MG63 (cell line): ENCODE data around the gene PTPRCAP. TPM values are rescaled to one million over a fixed set of nuclear protein-coding genes. Genes with fewer than 3 reads are reported as not detected.
"Not testable (repeated sequence)": the region's sequence is repeated elsewhere in the genome, so short reads cannot be mapped to it uniquely, and the experiment has no call there.

Experiments used
- DNase-seq: peaks from one replicate; pipeline ENCODE4 v3.0.0-alpha.2; 2020
- H3K27me3 ChIP-seq: fragments of 250-450 bp; sonication (Bioruptor Pico); 2 replicates; pipeline ENCODE4 v1.5.1; 2020; ENCODE audit warnings: mild to moderate bottlenecking, moderate library complexity
- H3K36me3 ChIP-seq: fragments of 250-450 bp; sonication (Bioruptor Pico); 2 replicates; pipeline ENCODE4 v1.5.1; 2020; ENCODE audit warnings: mild to moderate bottlenecking, moderate library complexity
- H3K4me3 ChIP-seq: fragments of 250-450 bp; sonication (Bioruptor Pico); 2 replicates; pipeline ENCODE4 v1.5.1; 2020; ENCODE audit warnings: mild to moderate bottlenecking, moderate library complexity
- H3K9me3 ChIP-seq: fragments of 250-450 bp; sonication (Bioruptor Pico); 2 replicates; pipeline ENCODE4 v1.5.1; 2020; ENCODE audit warnings: mild to moderate bottlenecking, moderate library complexity
- total RNA-seq: library from RNA; depleted of rRNA; stranded (reverse); fragments of >200 nt; shearing (Covaris generic); gene quantifications from 2 replicates; pipeline ENCODE4 v1.2.3, GENCODE V29; 2014; ENCODE audit warnings: low replicate concordance; rRNA removed

PTPRCAP gene, protein sequence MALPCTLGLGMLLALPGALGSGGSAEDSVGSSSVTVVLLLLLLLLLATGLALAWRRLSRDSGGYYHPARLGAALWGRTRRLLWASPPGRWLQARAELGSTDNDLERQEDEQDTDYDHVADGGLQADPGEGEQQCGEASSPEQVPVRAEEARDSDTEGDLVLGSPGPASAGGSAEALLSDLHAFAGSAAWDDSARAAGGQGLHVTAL
- total RNA-seq, result not detected in 2 replicates

DNA sequence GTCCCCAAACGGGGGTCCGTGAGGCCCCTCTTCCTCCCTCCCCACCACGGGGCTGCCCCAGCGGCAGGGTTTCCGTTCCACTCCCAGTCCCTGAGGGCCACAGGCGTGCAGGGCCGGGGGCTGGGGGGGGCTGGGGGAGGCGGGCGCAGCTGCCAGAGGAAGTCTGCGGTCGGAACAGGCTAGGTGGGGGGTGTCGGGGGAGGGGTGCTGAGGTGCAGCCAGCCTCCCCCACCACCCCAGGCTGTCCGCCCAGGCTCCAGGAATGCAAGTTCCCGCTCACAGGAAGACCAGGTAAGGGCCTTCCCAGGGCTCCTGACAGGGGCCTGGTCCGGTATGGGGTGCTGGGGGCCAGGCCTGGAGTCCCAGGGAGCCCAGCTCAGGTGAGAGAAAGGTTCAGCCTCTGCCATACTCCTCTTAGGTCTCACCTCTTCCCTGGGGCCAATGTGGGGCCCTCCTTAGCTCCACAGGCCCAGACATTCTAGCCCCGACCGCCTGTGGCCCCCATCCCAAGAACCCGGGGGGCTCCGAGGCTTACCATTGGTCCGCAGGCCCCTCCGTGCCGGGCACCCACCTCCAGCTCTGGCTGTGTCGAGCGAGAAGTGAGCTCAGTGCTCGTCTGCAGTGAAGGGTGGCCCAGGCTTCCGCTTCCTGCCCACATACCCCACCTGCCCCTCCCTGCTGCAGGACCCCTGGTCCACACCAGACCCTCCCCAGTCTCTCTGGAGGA, at the start of gene PTPRCAP:
Gene PTPRCAP (minus strand): TSS at position 601 of the 727 bp plus-strand sequence. CDS start 63 bp downstream, at position 538.
- Histone ChIP-seq H3K9me3 (no peaks in the 10 kb centered on the region), H3K36me3 (peaks cover 35% of the 10 kb centered on the region), H3K27me3 (no peaks in the 10 kb centered on the region), H3K4me3 (no peak within 1 kb of the TSS)
- no peak for DNase-seq

DNA sequence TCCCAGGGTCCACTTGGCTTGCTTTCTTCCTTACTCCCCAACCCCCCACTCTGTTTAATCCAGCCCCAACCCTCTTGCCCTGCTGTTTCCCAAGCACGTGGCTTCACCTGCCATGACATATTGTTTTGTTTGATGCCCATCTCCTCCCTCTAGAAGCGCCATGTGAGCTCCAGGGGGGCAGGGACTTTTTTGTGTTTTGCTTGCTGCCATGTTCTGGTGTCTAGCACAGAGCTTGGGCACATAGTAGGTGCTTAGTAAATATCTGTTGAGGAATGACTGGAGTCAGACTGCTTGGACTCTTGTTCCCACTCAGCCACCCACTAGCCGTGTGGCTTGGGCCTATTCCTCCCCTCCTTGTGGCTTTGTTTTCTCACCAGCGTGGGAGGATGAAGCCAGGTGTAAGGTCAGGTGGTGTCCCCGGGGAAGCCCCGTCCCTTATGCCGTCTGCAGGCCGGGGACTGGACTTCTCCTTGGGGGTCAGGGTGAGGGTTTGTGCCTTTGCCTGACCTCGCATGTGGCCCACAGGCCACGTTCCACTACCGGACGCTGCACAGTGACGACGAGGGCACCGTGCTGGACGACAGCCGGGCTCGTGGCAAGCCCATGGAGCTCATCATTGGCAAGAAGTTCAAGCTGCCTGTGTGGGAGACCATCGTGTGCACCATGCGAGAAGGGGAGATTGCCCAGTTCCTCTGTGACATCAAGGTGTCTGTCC, 49.2 kb upstream of the PTPRCAP start:
- no peak for DNase-seq
- H3K4me3 ChIP-seq, result no peak overlapping the region
- peaks cover 6% of the 10 kb centered on the region for H3K36me3 ChIP-seq
- H3K27me3 ChIP-seq, result no peaks in the 10 kb centered on the region
- no peaks in the 10 kb centered on the region for H3K9me3 ChIP-seq

DNA sequence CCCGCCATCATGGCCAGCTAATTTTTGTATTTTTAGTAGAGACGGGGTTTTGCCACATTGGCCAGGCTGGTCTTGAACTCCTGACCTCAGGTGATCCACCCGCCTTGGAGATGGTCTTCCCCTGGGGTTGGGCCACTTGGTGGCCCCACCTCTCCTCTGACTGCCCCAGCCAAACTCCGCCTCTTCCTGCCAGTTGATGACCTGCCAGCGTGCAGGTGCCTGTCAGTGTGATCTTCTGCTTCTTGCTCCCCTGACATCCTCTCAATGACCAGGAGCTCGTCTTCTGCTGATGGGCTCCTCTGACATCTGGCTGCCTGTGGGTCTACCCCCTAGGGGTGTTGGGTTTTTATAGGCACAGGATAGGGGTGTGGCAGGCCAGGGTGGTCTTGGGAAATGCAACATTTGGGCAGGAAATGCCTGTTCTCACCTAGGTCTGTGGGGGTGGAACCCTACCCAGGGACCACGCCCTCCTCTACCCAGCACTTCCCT, 48.4 kb upstream of the PTPRCAP start:
- not testable (repeated sequence) for H3K27me3 ChIP-seq, DNase-seq, H3K9me3 ChIP-seq, H3K36me3 ChIP-seq, H3K4me3 ChIP-seq

DNA sequence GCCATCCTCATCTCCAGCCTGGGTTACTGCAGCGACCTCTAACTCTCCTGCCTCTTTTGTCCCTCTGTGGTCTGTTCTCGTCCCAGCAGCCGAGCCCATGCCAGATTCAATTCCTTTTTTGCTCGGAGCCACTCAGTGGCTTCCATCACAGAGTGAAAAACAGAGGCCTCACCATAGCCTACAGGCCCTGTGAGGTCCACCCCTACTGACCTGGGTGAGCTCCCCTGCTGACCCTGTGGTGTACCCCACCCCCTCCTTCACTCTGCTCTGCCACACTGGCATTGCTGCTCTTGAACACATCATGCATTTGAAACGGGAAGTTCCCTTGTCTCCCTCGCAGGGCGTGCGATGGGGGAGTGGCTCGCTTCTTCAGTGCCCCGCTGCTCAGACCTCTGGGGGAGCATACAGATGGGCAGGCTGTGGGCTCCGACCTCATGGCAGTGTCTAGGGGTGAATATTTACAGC, 47.4 kb upstream of the PTPRCAP start:
- no peak for DNase-seq
- Histone ChIP-seq H3K36me3 (peaks cover 2% of the 10 kb centered on the region), H3K4me3 (no peak overlapping the region)

DNA sequence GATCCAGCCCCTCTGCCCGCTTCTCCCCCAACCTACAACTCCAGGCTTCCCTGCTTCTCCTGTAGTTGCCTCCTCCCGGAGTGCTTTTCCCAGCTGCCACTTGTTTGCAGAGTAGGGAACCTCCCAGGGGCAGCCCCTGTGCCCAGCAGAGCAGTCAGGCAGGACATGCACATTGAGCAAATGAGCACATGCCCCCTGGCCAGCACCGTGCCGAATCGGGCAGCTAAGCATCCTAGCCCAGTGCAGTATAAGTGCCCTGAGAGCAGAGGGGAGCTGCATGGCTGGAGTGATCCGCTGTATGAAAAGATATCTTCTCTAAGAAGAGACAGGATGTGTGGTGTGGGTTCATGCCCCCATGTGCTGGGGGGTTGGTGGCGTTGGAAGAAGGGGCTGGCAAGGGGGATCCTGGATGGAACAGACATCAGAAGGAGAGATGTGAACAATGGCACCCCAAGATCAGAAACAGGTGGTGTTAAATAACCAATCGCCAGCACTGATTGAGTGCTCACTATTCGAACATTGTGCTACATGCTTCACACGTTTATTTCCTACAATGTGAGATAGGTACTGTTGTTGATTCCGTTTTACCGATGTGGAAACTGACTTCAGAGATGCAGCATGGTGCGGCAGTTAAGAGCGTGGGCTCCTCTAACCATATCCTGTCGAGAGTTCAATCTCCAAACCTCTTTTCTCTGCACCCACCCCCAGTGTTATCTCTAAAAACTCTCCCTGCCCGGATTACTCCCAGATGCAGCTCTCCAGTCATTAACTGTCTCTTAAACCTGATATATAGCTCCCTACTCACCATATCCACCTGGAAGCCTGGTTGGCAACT, 46.6 kb upstream of the PTPRCAP start:
- Histone ChIP-seq H3K27me3 (no peaks in the 10 kb centered on the region), H3K4me3 (peak overlapping the region; percentile 62), H3K36me3 (peaks cover 2% of the 10 kb centered on the region), H3K9me3 (no peaks in the 10 kb centered on the region)
- no peak for DNase-seq

More for the DNA sequence above, 47.4 kb upstream of the PTPRCAP start:
- H3K9me3 ChIP-seq, result no peaks in the 10 kb centered on the region
- no peaks in the 10 kb centered on the region for H3K27me3 ChIP-seq

DNA sequence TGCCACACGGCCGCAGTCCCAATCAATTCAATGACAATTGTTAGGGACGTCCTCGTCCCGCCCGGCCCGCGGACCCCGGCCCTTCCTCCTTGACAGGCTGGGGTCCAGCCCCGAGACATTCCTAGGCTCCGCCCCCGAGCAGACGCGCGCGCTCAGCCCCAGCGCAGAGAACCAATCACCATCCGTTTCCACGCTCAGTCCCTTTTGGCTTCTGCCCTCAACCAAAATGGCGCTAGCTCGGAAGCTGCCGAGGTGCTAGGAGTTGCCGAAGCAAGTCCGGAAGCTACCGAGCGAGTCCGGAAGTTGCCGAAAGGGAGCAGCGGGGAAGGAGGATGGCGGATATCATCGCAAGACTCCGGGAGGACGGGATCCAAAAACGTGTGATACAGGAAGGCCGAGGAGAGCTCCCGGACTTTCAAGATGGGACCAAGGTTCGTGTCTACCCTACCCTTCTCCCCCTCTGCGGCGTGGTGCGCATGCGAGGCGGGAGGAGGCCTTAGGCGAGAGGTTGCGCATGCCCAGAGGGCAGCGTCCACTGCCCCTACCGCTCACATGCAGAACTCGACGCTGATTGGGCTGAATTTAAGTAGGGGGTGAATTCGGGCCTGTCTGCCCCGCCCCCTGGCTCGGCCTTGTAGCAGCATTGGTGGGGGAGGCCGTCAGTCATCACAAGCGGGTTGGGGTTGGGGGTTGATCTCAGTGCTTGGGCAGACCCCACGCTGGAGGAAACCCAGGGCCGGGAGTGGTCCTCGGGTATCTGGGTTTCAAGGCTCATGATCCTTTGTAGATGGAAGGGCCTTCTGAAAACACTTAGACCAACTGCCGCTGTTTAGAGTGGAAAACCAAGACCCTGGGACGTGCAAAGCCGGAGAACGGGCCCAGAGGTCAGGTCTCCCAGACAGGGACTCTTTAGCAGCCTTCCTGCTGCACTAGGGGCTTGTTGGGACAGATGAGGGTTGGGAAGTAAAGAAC, 45.6 kb upstream of the PTPRCAP start, which contains the start of gene AIP:
Gene AIP (plus strand): TSS at position 200 of the 972 bp plus-strand sequence. CDS start 133 bp downstream, at position 333.
- Histone ChIP-seq H3K4me3 (peak within 1 kb of the TSS; percentile 62), H3K27me3 (no peaks in the 10 kb centered on the region), H3K36me3 (peaks cover 2% of the 10 kb centered on the region), H3K9me3 (no peaks in the 10 kb centered on the region)
- peak; percentile 96 for DNase-seq

DNA sequence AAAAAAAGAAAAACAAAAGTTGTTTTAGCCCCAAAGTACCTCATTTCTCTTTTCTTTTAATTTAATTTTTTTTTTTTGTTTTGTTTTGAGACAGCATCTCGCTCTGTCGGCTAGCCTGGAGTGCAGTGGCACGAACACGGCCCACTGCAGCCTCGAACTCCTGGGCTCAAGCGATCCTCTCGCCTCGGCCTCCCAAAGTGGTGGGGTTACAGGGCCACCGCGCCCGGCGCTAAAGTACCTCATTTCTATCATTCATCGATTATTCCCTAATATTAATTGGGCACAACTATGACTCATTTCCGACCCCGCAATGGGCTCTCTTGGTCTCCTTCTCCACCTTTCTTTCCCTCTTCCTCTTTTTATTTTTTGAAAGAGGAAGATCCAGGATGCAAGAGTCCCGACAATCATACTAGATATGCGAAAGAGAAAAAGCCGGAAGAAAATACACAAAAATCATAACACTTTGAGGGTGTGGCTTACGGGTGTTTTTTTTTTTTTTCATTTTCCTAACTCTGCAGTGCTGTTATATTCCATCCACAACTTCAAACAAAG, 44.9 kb upstream of the PTPRCAP start:
- Histone ChIP-seq H3K36me3 (no peaks in the 10 kb centered on the region; the same call in none of the 2 replicates), H3K9me3 (no peaks in the 10 kb centered on the region), H3K27me3 (no peaks in the 10 kb centered on the region), H3K4me3 (peak overlapping the region; percentile 62)
- no peak for DNase-seq

DNA sequence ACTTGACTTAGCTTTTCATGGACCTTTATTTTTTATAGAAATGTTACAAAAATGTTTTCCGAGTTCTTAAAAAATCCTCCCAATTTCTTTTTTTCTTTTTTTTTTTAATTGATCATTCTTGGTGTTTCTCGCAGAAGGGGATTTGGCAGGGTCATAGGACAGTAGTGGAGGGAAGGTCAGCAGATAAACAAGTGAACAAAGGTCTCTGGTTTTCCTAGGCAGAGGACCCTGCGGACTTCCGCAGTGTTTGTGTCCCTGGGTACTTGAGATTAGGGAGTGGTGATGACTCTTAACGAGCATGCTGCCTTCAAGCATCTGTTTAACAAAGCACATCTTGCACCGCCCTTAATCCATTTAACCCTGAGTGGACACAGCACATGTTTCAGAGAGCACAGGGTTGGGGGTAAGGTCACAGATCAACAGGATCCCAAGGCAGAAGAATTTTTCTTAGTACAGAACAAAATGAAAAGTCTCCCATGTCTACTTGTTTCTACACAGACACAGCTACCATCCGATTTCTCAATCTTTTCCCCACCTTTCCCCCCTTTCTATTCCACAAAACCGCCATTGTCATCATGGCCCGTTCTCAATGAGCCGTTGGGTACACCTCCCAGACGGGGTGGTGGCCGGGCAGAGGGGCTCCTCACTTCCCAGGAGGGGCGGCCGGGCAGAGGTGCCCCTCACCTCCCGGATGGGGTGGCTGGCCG, 40.0 kb upstream of the PTPRCAP start:
- H3K9me3 ChIP-seq, H3K4me3 ChIP-seq, H3K36me3 ChIP-seq, H3K27me3 ChIP-seq, DNase-seq: not testable (repeated sequence)

DNA sequence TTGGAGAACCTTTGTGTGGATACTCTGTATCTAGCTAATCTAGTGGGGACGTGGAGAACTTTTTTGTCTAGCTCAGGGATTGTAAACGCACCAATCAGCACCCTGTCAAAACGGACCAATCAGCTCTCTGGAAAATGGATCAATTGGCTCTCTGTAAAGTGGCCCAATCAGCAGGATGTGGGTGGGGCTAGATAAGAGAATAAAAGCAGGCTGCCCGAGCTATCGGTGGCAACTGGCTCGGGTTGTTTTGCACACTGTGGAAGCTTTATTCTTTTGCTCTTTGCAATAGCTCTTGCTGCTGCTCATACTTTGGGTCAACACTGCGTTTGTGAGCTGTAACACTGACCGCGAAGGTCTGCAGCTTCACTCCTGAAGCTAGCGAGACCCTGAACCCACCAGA, 39.2 kb upstream of the PTPRCAP start:
- H3K36me3 ChIP-seq, DNase-seq, H3K27me3 ChIP-seq, H3K4me3 ChIP-seq, H3K9me3 ChIP-seq: not testable (repeated sequence)

DNA sequence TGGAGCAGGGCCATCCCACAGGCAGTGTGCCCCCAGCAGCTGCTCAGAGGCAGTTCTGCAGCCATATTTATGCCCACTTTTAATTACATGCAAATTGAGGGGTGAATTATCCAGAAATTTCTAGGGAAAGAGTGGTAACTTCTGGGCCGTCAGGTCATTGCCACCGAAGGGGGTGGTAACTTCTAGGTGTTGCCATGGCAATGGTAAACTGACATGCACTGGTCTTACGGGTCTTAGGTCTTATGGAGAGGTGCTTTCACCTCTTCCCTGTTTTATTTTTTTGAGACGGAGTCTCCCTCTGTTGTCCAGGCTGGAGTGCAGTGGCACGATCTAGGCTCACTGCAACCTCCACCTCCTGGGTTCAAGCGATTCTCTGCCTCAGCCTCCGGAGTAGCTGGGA, 35.4 kb upstream of the PTPRCAP start:
- Histone ChIP-seq H3K36me3 (no peaks in the 10 kb centered on the region), H3K27me3 (no peaks in the 10 kb centered on the region), H3K4me3 (no peak overlapping the region), H3K9me3 (no peaks in the 10 kb centered on the region)
- DNase-seq, result no peak

DNA sequence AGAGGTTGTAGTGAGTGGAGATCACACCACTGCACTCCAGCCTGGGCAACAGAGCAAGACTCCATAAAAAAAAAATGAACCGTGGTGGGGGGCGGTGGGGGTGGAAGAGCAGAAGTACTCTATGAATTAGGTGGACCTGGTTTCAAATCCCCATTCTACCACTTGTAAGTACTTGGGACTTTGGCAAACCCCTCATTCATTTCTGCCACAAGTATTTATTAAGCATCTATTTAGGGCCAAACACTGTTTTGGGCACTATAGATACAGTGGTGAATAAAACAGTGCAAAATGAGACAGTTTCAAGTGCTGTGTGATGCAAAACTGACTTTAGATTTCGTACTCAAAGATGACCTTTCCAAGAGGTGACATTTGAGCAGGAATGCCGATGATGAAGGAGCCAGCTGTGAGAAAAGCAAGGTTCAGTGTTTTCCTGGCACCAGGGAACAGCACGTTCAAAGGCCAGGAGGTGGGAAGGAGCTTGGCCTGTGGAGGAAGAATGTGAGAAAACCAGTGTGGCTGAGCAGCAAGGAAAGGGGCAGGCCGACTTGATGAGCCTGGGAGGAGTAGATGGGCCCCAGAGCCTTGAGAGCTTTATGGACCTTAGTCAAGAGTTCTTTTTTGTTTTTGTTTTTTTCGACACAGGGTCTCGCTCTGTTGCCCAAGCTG, 33.0 kb upstream of the PTPRCAP start:
- DNase-seq, result no peak
- H3K4me3 ChIP-seq, result no peak overlapping the region
- no peaks in the 10 kb centered on the region for H3K36me3 ChIP-seq
- no peaks in the 10 kb centered on the region for H3K9me3 ChIP-seq
- H3K27me3 ChIP-seq, result no peaks in the 10 kb centered on the region

DNA sequence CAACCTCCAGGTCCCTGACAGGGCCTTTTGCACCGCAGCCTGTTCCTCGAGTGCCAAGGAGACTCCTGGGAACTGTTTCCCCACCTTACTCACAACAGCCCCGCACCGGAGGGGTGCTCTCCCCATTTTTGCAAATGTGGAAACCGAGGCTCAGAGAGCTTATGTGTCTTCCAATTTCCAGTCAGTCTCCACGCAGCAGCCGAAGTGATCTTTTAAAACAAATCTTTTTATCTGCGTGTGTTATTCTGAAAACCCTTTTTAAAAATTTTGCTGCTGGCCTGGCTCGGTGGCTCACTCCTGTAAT, 32.0 kb upstream of the PTPRCAP start:
- no peaks in the 10 kb centered on the region for H3K9me3 ChIP-seq

DNA sequence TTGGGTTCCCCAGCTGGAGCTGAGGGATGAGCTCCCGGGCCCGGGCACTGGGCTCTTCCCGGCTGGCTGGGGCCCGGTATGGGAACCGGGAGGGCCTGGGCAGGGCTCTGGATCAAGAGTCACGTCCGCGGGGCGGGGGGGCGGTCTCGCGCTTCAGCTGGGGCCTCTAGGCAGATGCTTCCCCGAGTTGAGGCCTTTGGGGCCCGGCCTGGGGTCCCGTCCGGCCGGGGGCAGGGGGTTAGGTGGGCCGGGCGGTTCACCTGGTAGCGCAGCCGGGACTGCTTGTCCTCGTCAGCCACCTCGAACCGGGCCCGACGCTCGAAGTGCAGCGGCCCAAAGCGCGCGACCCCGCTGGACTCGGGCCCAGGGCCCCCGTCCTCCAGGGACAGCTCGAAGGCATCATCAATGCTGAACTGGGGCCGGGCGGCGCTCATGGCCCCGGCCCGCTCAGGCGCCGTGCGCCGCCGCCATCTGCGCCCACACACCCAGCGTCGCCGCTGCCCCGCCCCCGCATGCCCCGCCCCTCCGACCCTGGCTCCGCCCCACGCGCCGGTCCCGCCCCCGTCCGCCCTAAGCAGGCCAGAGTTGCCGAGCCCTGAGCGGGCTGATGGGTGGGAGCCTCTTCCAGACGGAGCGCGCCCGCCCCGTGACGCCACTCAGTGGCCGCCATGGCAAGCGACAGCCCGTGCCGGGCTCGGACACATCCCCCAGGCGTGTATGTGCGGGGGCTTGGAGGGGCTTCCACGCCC, 31.5 kb upstream of the PTPRCAP start, which contains the start of gene TMEM134:
Gene TMEM134 (minus strand): TSS at position 493 of the 749 bp plus-strand sequence. CDS start 59 bp downstream, at position 434.
- Histone ChIP-seq H3K9me3 (no peaks in the 10 kb centered on the region), H3K27me3 (no peaks in the 10 kb centered on the region), H3K36me3 (no peaks in the 10 kb centered on the region), H3K4me3 (peak within 1 kb of the TSS; percentile 73)
- DNase-seq, result peak; percentile 88

More for the DNA sequence above, 32.0 kb upstream of the PTPRCAP start:
- H3K27me3 ChIP-seq, result no peaks in the 10 kb centered on the region
- H3K36me3 ChIP-seq, result no peaks in the 10 kb centered on the region
- H3K4me3 ChIP-seq, result peak overlapping the region; percentile 73
- no peak for DNase-seq

DNA sequence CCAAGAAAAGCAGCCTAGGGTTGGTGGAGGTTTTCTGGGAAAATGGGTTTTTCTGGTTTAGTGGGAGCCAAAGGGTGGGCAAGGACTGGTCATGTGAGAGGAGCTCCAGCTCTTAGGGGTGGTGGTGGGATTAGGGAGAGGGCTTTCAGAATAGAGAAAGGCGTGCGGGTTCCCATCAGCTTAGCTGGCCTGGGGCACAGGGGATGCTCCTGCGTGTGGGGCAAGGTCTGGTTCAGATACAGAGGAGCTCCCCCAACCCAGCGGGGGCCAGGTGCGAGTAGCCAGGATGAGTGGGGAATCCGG, 30.9 kb upstream of the PTPRCAP start:
- no peak for DNase-seq

More for the DNA sequence above, 30.9 kb upstream of the PTPRCAP start:
- H3K9me3 ChIP-seq, result no peaks in the 10 kb centered on the region
- no peaks in the 10 kb centered on the region for H3K36me3 ChIP-seq
- H3K4me3 ChIP-seq, result peak overlapping the region; percentile 73
- H3K27me3 ChIP-seq, result no peaks in the 10 kb centered on the region
